HepG2 (cell line): ENCODE data around the gene SPHK1. TPM values are rescaled to one million over a fixed set of nuclear protein-coding genes. Genes with fewer than 3 reads are reported as not detected.
A peak's percentile ranks its signal among the peaks of the same experiment; 100 is the strongest.

Experiments
- AGO2 ChIP-seq: fragments of 200-400 bp; formaldehyde crosslinking; optimal IDR thresholded peaks from 2 replicates; pipeline ENCODE3; 2017; ENCODE audit warnings: mild to moderate bottlenecking, low read depth, low read length, moderate library complexity
- BCL3 ChIP-seq: sonication (generic); formaldehyde crosslinking; IDR thresholded peaks from 2 replicates; pipeline ENCODE4 v1.5.1; 2020; ENCODE audit warnings: mild to moderate bottlenecking, missing genetic modification reagents, moderate library complexity
- CBX5 ChIP-seq: sonication (generic); formaldehyde crosslinking; IDR thresholded peaks from 2 replicates; pipeline ENCODE4 v1.4.0; 2020; ENCODE audit warnings: missing genetic modification reagents, borderline replicate concordance
- FOXA1 ChIP-seq, 2 experiments: fragments of 450-650 bp in 1 of 2; sonication (generic) in 1 of 2; formaldehyde crosslinking in 1 of 2; IDR thresholded peaks; 2 replicates each; pipeline versions ENCODE4 v1.4.0 to v1.6.1; 2016 to 2020; ENCODE audit warnings: missing genetic modification reagents in 1 of 2
- GATAD1 ChIP-seq: IDR thresholded peaks from 2 replicates; pipeline ENCODE4 v1.6.1; 2016; ENCODE audit warnings: missing genetic modification reagents, missing compliant biosample characterization
- MED13 ChIP-seq: sonication (generic); formaldehyde crosslinking; IDR thresholded peaks from 2 replicates; pipeline ENCODE4 v1.5.0; 2020; ENCODE audit warnings: missing genetic modification reagents
- MIER3 ChIP-seq: IDR thresholded peaks from 2 replicates; pipeline ENCODE4 v1.6.1; 2016; ENCODE audit warnings: missing compliant biosample characterization, borderline replicate concordance
- MNT ChIP-seq: fragments of 450-650 bp; IDR thresholded peaks from 2 replicates; pipeline ENCODE4 v1.6.1; 2016
- MTF2 ChIP-seq: sonication (generic); formaldehyde crosslinking; IDR thresholded peaks from 2 replicates; pipeline ENCODE4 v1.5.0; 2020; ENCODE audit warnings: missing genetic modification reagents, borderline replicate concordance
- PRDM4 ChIP-seq: sonication (generic); formaldehyde crosslinking; IDR thresholded peaks from 2 replicates; pipeline ENCODE4 v1.9.0; 2021; ENCODE audit warnings: missing genetic modification reagents, borderline replicate concordance
- ZEB1 ChIP-seq: IDR thresholded peaks from 2 replicates; pipeline ENCODE4 v1.6.1; 2012; ENCODE audit warnings: mild to moderate bottlenecking, low read depth, inconsistent platforms; ENCODE audit not compliant: insufficient replicate concordance
- ZFP91 ChIP-seq: sonication (generic); formaldehyde crosslinking; IDR thresholded peaks from 2 replicates; pipeline ENCODE4 v1.9.0; 2022; ENCODE audit warnings: missing genetic modification reagents, mild to moderate bottlenecking, borderline replicate concordance
- ZMYM4 ChIP-seq: sonication (generic); formaldehyde crosslinking; IDR thresholded peaks from 2 replicates; pipeline ENCODE4 v1.8.1; 2023; ENCODE audit warnings: mild to moderate bottlenecking, missing genetic modification reagents
- ZNF10 ChIP-seq: sonication (generic); formaldehyde crosslinking; IDR thresholded peaks from 2 replicates; pipeline ENCODE4 v1.4.0; 2020; ENCODE audit warnings: mild to moderate bottlenecking, low read depth, missing genetic modification reagents, borderline replicate concordance
- ZNF281 ChIP-seq: sonication (generic); formaldehyde crosslinking; IDR thresholded peaks from 2 replicates; pipeline ENCODE4 v1.4.0; 2020; ENCODE audit warnings: missing genetic modification reagents, borderline replicate concordance
- ZNF605 ChIP-seq: sonication (generic); formaldehyde crosslinking; IDR thresholded peaks from 2 replicates; pipeline ENCODE4 v1.8.0; 2022; ENCODE audit warnings: mild to moderate bottlenecking, missing genetic modification reagents
- ZNF746 ChIP-seq: sonication (generic); formaldehyde crosslinking; IDR thresholded peaks from 2 replicates; pipeline ENCODE4 v1.8.0; 2022; ENCODE audit warnings: mild to moderate bottlenecking, missing genetic modification reagents
- polyA plus RNA-seq, 8 experiments: library from polyadenylated mRNA; depleted of rRNA in 3 of 8; stranded (reverse) in 7 of 8; unstranded in 1 of 8; fragments of >200 nt; fragmentation: Illumina TruSeq in 4 of 8; extraction: Trizol in 4 of 8; gene quantifications; 2 replicates each; pipeline versions ENCODE4 v1.2.1 to v1.2.3, GENCODE V29; 2011 to 2016; ENCODE audit warnings: low read depth in 4 of 8, missing spikeins in 1 of 8, mixed read lengths in 1 of 8; ENCODE audit not compliant: insufficient read depth in 1 of 8
- total RNA-seq, 5 experiments: library from RNA; depleted of rRNA; stranded (reverse); fragments of >200 nt; fragmentation: Illumina TruSeq; extraction: Trizol; gene quantifications; 2 replicates each; pipeline ENCODE4 v1.2.3, GENCODE V29; 2016; ENCODE audit warnings: low read depth in 1 of 5

Gene SPHK1
- total and polyA plus RNA-seq, 2 of the 13 experiments (the other 11 are each of a cell fraction or from before 2014, with no cell fraction given) = 129 to 160 TPM

- TF ChIP-seq ZNF281 (CRISPR knock-in tag) = peak; percentile 41; the same call in 1 of the 2 replicates
- TF ChIP-seq ZMYM4 (CRISPR knock-in tag) = no peak
- TF ChIP-seq FOXA1 (IDR thresholded peaks at IDR 0.05) = no peak
- peak; percentile 74 for TF ChIP-seq FOXA1 (CRISPR knock-in tag; IDR thresholded peaks at IDR 0.05)
- no peak for TF ChIP-seq CBX5 (CRISPR knock-in tag)
- TF ChIP-seq ZEB1 = no peak
- TF ChIP-seq MED13 (CRISPR knock-in tag) = no peak
- no peak for TF ChIP-seq MTF2 (CRISPR knock-in tag)
- TF ChIP-seq ZNF746 (CRISPR knock-in tag) = no peak
- no peak for TF ChIP-seq PRDM4 (CRISPR knock-in tag)
- no peak for TF ChIP-seq AGO2
- TF ChIP-seq MIER3 = no peak
- TF ChIP-seq ZNF605 (CRISPR knock-in tag) = no peak
- TF ChIP-seq GATAD1 (CRISPR knock-in tag) = no peak
- TF ChIP-seq ZFP91 = no peak
- peak; percentile 60; the same call in 1 of the 2 replicates for TF ChIP-seq MNT
- no peak for TF ChIP-seq ZNF10 (CRISPR knock-in tag)
- no peak for TF ChIP-seq BCL3 (CRISPR knock-in tag)
Observed at GRCh38 chr17:76367642-76368041, 16.8 kb upstream of the SPHK1 start (continued).
